Loucy (cell line): ENCODE data around the gene DCLRE1C.

Experiments
- EZH2phosphoT487 ChIP-seq: fragments of 200-600 bp; IDR thresholded peaks from 2 replicates; pipeline ENCODE4 v1.6.1; 2018; ENCODE audit warnings: antibody characterized with exemption, mild to moderate bottlenecking, moderate library complexity, borderline replicate concordance
- TF ChIP-seq, protein P1 (sequence below): fragments of 200-600 bp; sonication (generic); conservative IDR thresholded peaks from 2 replicates; pipeline ENCODE4 v1.5.1; 2014; ENCODE audit warnings: mild to moderate bottlenecking, antibody characterized with exemption, low read length

GRCh38 chr10:14889318-14889717 is 64.6 kb downstream of the DCLRE1C start:
- TF ChIP-seq, protein P1, sequence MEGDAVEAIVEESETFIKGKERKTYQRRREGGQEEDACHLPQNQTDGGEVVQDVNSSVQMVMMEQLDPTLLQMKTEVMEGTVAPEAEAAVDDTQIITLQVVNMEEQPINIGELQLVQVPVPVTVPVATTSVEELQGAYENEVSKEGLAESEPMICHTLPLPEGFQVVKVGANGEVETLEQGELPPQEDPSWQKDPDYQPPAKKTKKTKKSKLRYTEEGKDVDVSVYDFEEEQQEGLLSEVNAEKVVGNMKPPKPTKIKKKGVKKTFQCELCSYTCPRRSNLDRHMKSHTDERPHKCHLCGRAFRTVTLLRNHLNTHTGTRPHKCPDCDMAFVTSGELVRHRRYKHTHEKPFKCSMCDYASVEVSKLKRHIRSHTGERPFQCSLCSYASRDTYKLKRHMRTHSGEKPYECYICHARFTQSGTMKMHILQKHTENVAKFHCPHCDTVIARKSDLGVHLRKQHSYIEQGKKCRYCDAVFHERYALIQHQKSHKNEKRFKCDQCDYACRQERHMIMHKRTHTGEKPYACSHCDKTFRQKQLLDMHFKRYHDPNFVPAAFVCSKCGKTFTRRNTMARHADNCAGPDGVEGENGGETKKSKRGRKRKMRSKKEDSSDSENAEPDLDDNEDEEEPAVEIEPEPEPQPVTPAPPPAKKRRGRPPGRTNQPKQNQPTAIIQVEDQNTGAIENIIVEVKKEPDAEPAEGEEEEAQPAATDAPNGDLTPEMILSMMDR, result peak; percentile 65
- no peak for TF ChIP-seq EZH2phosphoT487
